Measurements from ENCODE around the gene MCC.

The MCC gene

GRCh38 chr5:113259034-113259433 lies 229.2 kb downstream of the MCC start:
- H3K36me3 ChIP-seq (ENCODE audit: control insufficient read depth in 1 of 2, insufficient read depth in 2 of 2, low read length in 2 of 2): no peaks in the 10 kb centered on the region
- H3K4me3 ChIP-seq (ENCODE audit: low read depth in 1 of 2, low read length in 2 of 2): no peak overlapping the region
- no peaks in the 10 kb centered on the region for H3K4me1 ChIP-seq (ENCODE audit: control insufficient read depth in 1 of 2, insufficient read depth in 2 of 2, low read length in 2 of 2)
- H3K27me3 ChIP-seq (ENCODE audit: control insufficient read depth in 1 of 2, insufficient read depth in 2 of 2, low read length in 2 of 2): no peaks in the 10 kb centered on the region
- no peaks in the 10 kb centered on the region for H3K9me3 ChIP-seq (ENCODE audit: control insufficient read depth in 1 of 2, low read length in 2 of 2)
- no peak overlapping the region for H3K9ac ChIP-seq (ENCODE audit: low read depth in 1 of 2, low read length in 2 of 2)
- no peak overlapping the region for H3K27ac ChIP-seq (ENCODE audit: low read depth, low read length)

GRCh38 chr5:113257545-113257944 lies 230.7 kb downstream of the MCC start:
- Histone ChIP-seq H3K27me3 (ENCODE audit: control insufficient read depth in 1 of 2, insufficient read depth in 2 of 2, low read length in 2 of 2) (no peaks in the 10 kb centered on the region), H3K4me1 (ENCODE audit: control insufficient read depth in 1 of 2, insufficient read depth in 2 of 2, low read length in 2 of 2) (no peaks in the 10 kb centered on the region), H3K9ac (ENCODE audit: low read depth in 1 of 2, low read length in 2 of 2) (no peak overlapping the region), H3K36me3 (ENCODE audit: control insufficient read depth in 1 of 2, insufficient read depth in 2 of 2, low read length in 2 of 2) (no peaks in the 10 kb centered on the region), H3K9me3 (ENCODE audit: control insufficient read depth in 1 of 2, low read length in 2 of 2) (no peaks in the 10 kb centered on the region), H3K4me3 (ENCODE audit: low read depth in 1 of 2, low read length in 2 of 2) (no peak overlapping the region), H3K27ac (ENCODE audit: low read depth, low read length) (no peak overlapping the region)

- Histone ChIP-seq H3K4me3 (ENCODE audit: low read depth in 1 of 2, low read length in 2 of 2) (no peak overlapping the region), H3K9ac (ENCODE audit: low read depth in 1 of 2, low read length in 2 of 2) (no peak overlapping the region), H3K36me3 (ENCODE audit: control insufficient read depth in 1 of 2, insufficient read depth in 2 of 2, low read length in 2 of 2) (no peaks in the 10 kb centered on the region), H3K9me3 (ENCODE audit: control insufficient read depth in 1 of 2, low read length in 2 of 2) (no peaks in the 10 kb centered on the region), H3K27me3 (ENCODE audit: control insufficient read depth in 1 of 2, insufficient read depth in 2 of 2, low read length in 2 of 2) (no peaks in the 10 kb centered on the region), H3K4me1 (ENCODE audit: control insufficient read depth in 1 of 2, insufficient read depth in 2 of 2, low read length in 2 of 2) (no peaks in the 10 kb centered on the region), H3K27ac (ENCODE audit: low read depth, low read length) (no peak overlapping the region)
These were observed 231.4 kb downstream of the MCC start for GRCh38 chr5:113256671-113257452.

- Histone ChIP-seq H3K9ac (ENCODE audit: low read depth in 1 of 2, low read length in 2 of 2) (no peak overlapping the region), H3K36me3 (ENCODE audit: control insufficient read depth in 1 of 2, insufficient read depth in 2 of 2, low read length in 2 of 2) (no peaks in the 10 kb centered on the region), H3K9me3 (ENCODE audit: control insufficient read depth in 1 of 2, low read length in 2 of 2) (no peaks in the 10 kb centered on the region), H3K27me3 (ENCODE audit: control insufficient read depth in 1 of 2, insufficient read depth in 2 of 2, low read length in 2 of 2) (no peaks in the 10 kb centered on the region), H3K27ac (ENCODE audit: low read depth, low read length) (no peak overlapping the region), H3K4me3 (ENCODE audit: low read depth in 1 of 2, low read length in 2 of 2) (no peak overlapping the region), H3K4me1 (ENCODE audit: control insufficient read depth in 1 of 2, insufficient read depth in 2 of 2, low read length in 2 of 2) (no peaks in the 10 kb centered on the region)
These were observed 232.5 kb downstream of the MCC start for GRCh38 chr5:113255579-113256386.

- H3K9ac ChIP-seq (ENCODE audit: low read depth in 1 of 2, low read length in 2 of 2): no peak overlapping the region
- H3K27me3 ChIP-seq (ENCODE audit: control insufficient read depth in 1 of 2, insufficient read depth in 2 of 2, low read length in 2 of 2): no peaks in the 10 kb centered on the region
- H3K4me3 ChIP-seq (ENCODE audit: low read depth in 1 of 2, low read length in 2 of 2): no peak overlapping the region
- H3K27ac ChIP-seq (ENCODE audit: low read depth, low read length): no peak overlapping the region
- H3K9me3 ChIP-seq (ENCODE audit: control insufficient read depth in 1 of 2, low read length in 2 of 2): no peaks in the 10 kb centered on the region
- H3K36me3 ChIP-seq (ENCODE audit: control insufficient read depth in 1 of 2, insufficient read depth in 2 of 2, low read length in 2 of 2): no peaks in the 10 kb centered on the region
- H3K4me1 ChIP-seq (ENCODE audit: control insufficient read depth in 1 of 2, insufficient read depth in 2 of 2, low read length in 2 of 2): no peaks in the 10 kb centered on the region
These were observed 233.1 kb downstream of the MCC start for GRCh38 chr5:113255105-113255504.

GRCh38 chr5:113253037-113253436 lies 235.2 kb downstream of the MCC start:
- Histone ChIP-seq H3K4me3 (ENCODE audit: low read depth in 1 of 2, low read length in 2 of 2) (no peak overlapping the region), H3K36me3 (ENCODE audit: control insufficient read depth in 1 of 2, insufficient read depth in 2 of 2, low read length in 2 of 2) (no peaks in the 10 kb centered on the region), H3K9ac (ENCODE audit: low read depth in 1 of 2, low read length in 2 of 2) (no peak overlapping the region), H3K27ac (ENCODE audit: low read depth, low read length) (no peak overlapping the region), H3K4me1 (ENCODE audit: control insufficient read depth in 1 of 2, insufficient read depth in 2 of 2, low read length in 2 of 2) (no peaks in the 10 kb centered on the region), H3K9me3 (ENCODE audit: control insufficient read depth in 1 of 2, low read length in 2 of 2) (no peaks in the 10 kb centered on the region), H3K27me3 (ENCODE audit: control insufficient read depth in 1 of 2, insufficient read depth in 2 of 2, low read length in 2 of 2) (no peaks in the 10 kb centered on the region)

GRCh38 chr5:113252066-113252465 lies 236.2 kb downstream of the MCC start:
- H3K27ac ChIP-seq (ENCODE audit: low read depth, low read length): no peak overlapping the region
- H3K9ac ChIP-seq (ENCODE audit: low read depth in 1 of 2, low read length in 2 of 2): no peak overlapping the region
- H3K36me3 ChIP-seq (ENCODE audit: control insufficient read depth in 1 of 2, insufficient read depth in 2 of 2, low read length in 2 of 2): no peaks in the 10 kb centered on the region
- no peaks in the 10 kb centered on the region for H3K4me1 ChIP-seq (ENCODE audit: control insufficient read depth in 1 of 2, insufficient read depth in 2 of 2, low read length in 2 of 2)
- H3K4me3 ChIP-seq (ENCODE audit: low read depth in 1 of 2, low read length in 2 of 2): no peak overlapping the region
- no peaks in the 10 kb centered on the region for H3K27me3 ChIP-seq (ENCODE audit: control insufficient read depth in 1 of 2, insufficient read depth in 2 of 2, low read length in 2 of 2)
- H3K9me3 ChIP-seq (ENCODE audit: control insufficient read depth in 1 of 2, low read length in 2 of 2): no peaks in the 10 kb centered on the region

GRCh38 chr5:113250341-113250953 lies 237.8 kb downstream of the MCC start:
- Histone ChIP-seq H3K36me3 (ENCODE audit: control insufficient read depth in 1 of 2, insufficient read depth in 2 of 2, low read length in 2 of 2) (no peaks in the 10 kb centered on the region), H3K9me3 (ENCODE audit: control insufficient read depth in 1 of 2, low read length in 2 of 2) (no peaks in the 10 kb centered on the region), H3K27ac (ENCODE audit: low read depth, low read length) (no peak overlapping the region), H3K9ac (ENCODE audit: low read depth in 1 of 2, low read length in 2 of 2) (no peak overlapping the region), H3K4me3 (ENCODE audit: low read depth in 1 of 2, low read length in 2 of 2) (no peak overlapping the region), H3K27me3 (ENCODE audit: control insufficient read depth in 1 of 2, insufficient read depth in 2 of 2, low read length in 2 of 2) (no peaks in the 10 kb centered on the region), H3K4me1 (ENCODE audit: control insufficient read depth in 1 of 2, insufficient read depth in 2 of 2, low read length in 2 of 2) (no peaks in the 10 kb centered on the region)

- Histone ChIP-seq H3K27me3 (ENCODE audit: control insufficient read depth in 1 of 2, insufficient read depth in 2 of 2, low read length in 2 of 2) (no peaks in the 10 kb centered on the region), H3K36me3 (ENCODE audit: control insufficient read depth in 1 of 2, insufficient read depth in 2 of 2, low read length in 2 of 2) (no peaks in the 10 kb centered on the region), H3K9ac (ENCODE audit: low read depth in 1 of 2, low read length in 2 of 2) (no peak overlapping the region), H3K4me3 (ENCODE audit: low read depth in 1 of 2, low read length in 2 of 2) (no peak overlapping the region), H3K9me3 (ENCODE audit: control insufficient read depth in 1 of 2, low read length in 2 of 2) (no peaks in the 10 kb centered on the region), H3K4me1 (ENCODE audit: control insufficient read depth in 1 of 2, insufficient read depth in 2 of 2, low read length in 2 of 2) (no peaks in the 10 kb centered on the region), H3K27ac (ENCODE audit: low read depth, low read length) (no peak overlapping the region)
These were observed 239.0 kb downstream of the MCC start for GRCh38 chr5:113249206-113249605.

GRCh38 chr5:113246361-113246870 lies 241.8 kb downstream of the MCC start:
- H3K36me3 ChIP-seq (ENCODE audit: control insufficient read depth in 1 of 2, insufficient read depth in 2 of 2, low read length in 2 of 2): no peaks in the 10 kb centered on the region
- no peaks in the 10 kb centered on the region for H3K27me3 ChIP-seq (ENCODE audit: control insufficient read depth in 1 of 2, insufficient read depth in 2 of 2, low read length in 2 of 2)
- H3K27ac ChIP-seq (ENCODE audit: low read depth, low read length): no peak overlapping the region
- no peaks in the 10 kb centered on the region for H3K4me1 ChIP-seq (ENCODE audit: control insufficient read depth in 1 of 2, insufficient read depth in 2 of 2, low read length in 2 of 2)
- H3K9ac ChIP-seq (ENCODE audit: low read depth in 1 of 2, low read length in 2 of 2): no peak overlapping the region
- no peaks in the 10 kb centered on the region for H3K9me3 ChIP-seq (ENCODE audit: control insufficient read depth in 1 of 2, low read length in 2 of 2)
- H3K4me3 ChIP-seq (ENCODE audit: low read depth in 1 of 2, low read length in 2 of 2): peak overlapping the region in 1 of 2 donors; percentile 46

Data from duodenal mucosa (tissue), 2 donors.